ENCODE data around the gene SUPT16H. TPM values are rescaled to one million over a fixed set of nuclear protein-coding genes. Genes with fewer than 3 reads are reported as not detected.
A peak's percentile ranks its signal among the peaks of the same experiment; 100 is the strongest.

SUPT16H gene
- 10 to 100 TPM; 34.6 to 37.1 TPM for total RNA-seq

GRCh38 chr14:21383848-21384493 is at the start of gene SUPT16H:
Gene SUPT16H, minus strand, starts transcription at chr14:21384019. Its CDS starts 92 bp downstream, at chr14:21383927.
- WGBS, 2 donors, result 0% methylated on average over 53 to 54 of the region's 54 CpGs
- Histone ChIP-seq H3K36me3 (replicated peaks in 1 of 2; ENCODE audit: insufficient read depth in 1 of 2, low read depth in 2 of 2) (peaks cover 0 to 3% of the 10 kb centered on the region in 2 donors), H3K9me3 (no peaks in the 10 kb centered on the region), H3K27ac (peak within 1 kb of the TSS; percentile 66 to 91 (median 82)), H3K27me3 (no peaks in the 10 kb centered on the region), H3K4me3 (peak within 1 kb of the TSS; percentile 42 to 47), H3K4me1 (peaks cover 24% of the 10 kb centered on the region)
- TF ChIP-seq POLR2A (IDR thresholded peaks at IDR 0.05), result peak in 2 of 3 donors; percentile 63 to 66
- TF ChIP-seq, protein P1, sequence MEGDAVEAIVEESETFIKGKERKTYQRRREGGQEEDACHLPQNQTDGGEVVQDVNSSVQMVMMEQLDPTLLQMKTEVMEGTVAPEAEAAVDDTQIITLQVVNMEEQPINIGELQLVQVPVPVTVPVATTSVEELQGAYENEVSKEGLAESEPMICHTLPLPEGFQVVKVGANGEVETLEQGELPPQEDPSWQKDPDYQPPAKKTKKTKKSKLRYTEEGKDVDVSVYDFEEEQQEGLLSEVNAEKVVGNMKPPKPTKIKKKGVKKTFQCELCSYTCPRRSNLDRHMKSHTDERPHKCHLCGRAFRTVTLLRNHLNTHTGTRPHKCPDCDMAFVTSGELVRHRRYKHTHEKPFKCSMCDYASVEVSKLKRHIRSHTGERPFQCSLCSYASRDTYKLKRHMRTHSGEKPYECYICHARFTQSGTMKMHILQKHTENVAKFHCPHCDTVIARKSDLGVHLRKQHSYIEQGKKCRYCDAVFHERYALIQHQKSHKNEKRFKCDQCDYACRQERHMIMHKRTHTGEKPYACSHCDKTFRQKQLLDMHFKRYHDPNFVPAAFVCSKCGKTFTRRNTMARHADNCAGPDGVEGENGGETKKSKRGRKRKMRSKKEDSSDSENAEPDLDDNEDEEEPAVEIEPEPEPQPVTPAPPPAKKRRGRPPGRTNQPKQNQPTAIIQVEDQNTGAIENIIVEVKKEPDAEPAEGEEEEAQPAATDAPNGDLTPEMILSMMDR (IDR thresholded peaks at IDR 0.05), result peak in 2 of 7 experiments; percentile 8 to 18
- DNase-seq (peak; percentile 92 to 96 (median 95)), ATAC-seq (peak; percentile 98)
- intact Hi-C loops (cut with DNase I), result no loop called here

DNA sequence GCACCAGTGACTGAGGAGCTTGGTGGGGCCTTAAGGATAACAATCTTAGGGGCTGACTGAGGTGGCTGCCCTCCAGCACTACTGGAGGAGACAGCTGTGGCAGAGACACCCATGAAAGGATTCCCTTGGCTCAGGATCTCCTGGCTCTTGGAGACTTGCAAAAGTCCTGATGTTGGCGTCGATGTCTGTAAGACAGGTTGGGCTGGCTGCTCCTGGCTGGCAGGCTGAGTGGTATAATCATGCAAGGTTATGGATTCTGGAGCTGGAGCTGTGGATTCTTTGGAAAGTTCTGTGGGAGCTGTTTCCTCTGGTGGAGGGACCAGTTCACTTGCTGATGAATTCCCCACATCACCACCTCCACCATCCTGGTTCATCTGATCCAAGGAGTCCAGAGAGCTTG is 47.3 kb upstream of the SUPT16H start:
- intact Hi-C loops (cut with DNase I), result no loop called here
- ATAC-seq, result no peak
- DNase-seq, result no peak
- no peak overlapping the region for H3K4me3 ChIP-seq
- peaks cover 14% of the 10 kb centered on the region for H3K4me1 ChIP-seq
- TF ChIP-seq, protein P1 (IDR thresholded peaks at IDR 0.05), result no peak
- no peak for TF ChIP-seq POLR2A (IDR thresholded peaks at IDR 0.05)
- no peaks in the 10 kb centered on the region for H3K27me3 ChIP-seq
- no peak overlapping the region for H3K27ac ChIP-seq
- no peaks in the 10 kb centered on the region for H3K9me3 ChIP-seq
- peaks cover 3 to 30% of the 10 kb centered on the region in 2 donors for H3K36me3 ChIP-seq (replicated peaks in 1 of 2; ENCODE audit: insufficient read depth in 1 of 2, low read depth in 2 of 2)
- 91 to 97% methylated on average over 2 of the region's 2 CpGs for WGBS, 2 donors

DNA sequence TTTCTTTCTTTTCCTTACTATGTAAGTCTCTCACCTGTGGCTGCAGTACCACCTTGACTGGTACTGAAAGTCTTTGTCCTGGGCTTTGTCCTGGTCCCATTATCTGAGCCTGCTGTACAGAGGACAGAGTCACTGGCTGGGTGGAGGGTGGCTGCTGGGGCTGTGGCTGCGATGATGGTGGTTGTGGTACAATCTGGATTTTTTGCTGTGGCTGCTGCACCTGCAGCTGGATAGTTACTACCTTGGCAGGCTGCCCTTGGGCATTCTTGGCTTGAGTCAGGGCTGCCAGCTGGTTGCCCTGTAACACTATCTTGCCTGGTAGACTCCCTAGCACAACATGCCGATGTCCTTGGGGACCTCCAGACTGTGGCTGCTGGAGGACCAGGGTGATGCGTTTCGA is 45.1 kb upstream of the SUPT16H start:
- TF ChIP-seq, protein P1 (IDR thresholded peaks at IDR 0.05), result no peak
- intact Hi-C loops (cut with DNase I), result no loop called here
- Histone ChIP-seq H3K27me3 (no peaks in the 10 kb centered on the region), H3K4me1 (no peaks in the 10 kb centered on the region), H3K4me3 (no peak overlapping the region), H3K9me3 (no peaks in the 10 kb centered on the region), H3K36me3 (replicated peaks in 1 of 2; ENCODE audit: insufficient read depth in 1 of 2, low read depth in 2 of 2) (peaks cover 3 to 44% of the 10 kb centered on the region in 2 donors), H3K27ac (no peak overlapping the region)
- DNase-seq (peak; percentile 73 to 87 (median 78)), ATAC-seq (peak; percentile 48)
- 20 to 25% methylated on average over 4 of the region's 4 CpGs for WGBS, 2 donors

DNA sequence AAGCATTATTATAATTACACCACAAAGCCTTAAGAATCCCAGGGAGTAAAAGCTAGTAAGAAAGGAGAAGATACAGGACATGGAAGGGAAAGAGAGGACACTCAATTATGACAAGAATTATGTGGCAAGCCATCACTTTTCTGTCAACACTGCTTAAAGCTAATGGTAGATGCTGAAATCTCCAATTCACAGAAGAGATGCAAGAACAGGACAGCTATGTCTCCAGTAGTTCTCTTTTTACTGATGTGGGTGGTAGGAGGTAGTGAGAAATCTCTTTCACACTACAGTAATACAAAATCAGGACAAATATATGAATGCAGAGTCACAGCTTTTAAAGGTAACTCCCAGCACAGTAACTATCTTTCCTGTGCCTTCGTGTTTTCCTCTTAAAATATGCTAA is 42.9 kb upstream of the SUPT16H start:
- Histone ChIP-seq H3K27me3 (no peaks in the 10 kb centered on the region), H3K27ac (no peak overlapping the region), H3K36me3 (replicated peaks in 1 of 2; ENCODE audit: insufficient read depth in 1 of 2, low read depth in 2 of 2) (peaks cover 3 to 56% of the 10 kb centered on the region in 2 donors), H3K4me1 (no peaks in the 10 kb centered on the region), H3K4me3 (no peak overlapping the region), H3K9me3 (no peaks in the 10 kb centered on the region)
- 83 to 86% methylated on average over 1 of the region's 1 CpG for WGBS, 2 donors
- ATAC-seq (no peak), DNase-seq (no peak)
- intact Hi-C loops (cut with DNase I), result no loop called here
- TF ChIP-seq, protein P1 (IDR thresholded peaks at IDR 0.05), result no peak

- intact Hi-C loops (cut with DNase I), result loop anchor here (10.0 kb wide), 1 partner anchor 55 kb away; no protein-coding TSS in a partner anchor
- Histone ChIP-seq H3K27me3 (no peaks in the 10 kb centered on the region), H3K4me1 (no peaks in the 10 kb centered on the region), H3K4me3 (no peak overlapping the region), H3K9me3 (no peaks in the 10 kb centered on the region), H3K27ac (no peak overlapping the region), H3K36me3 (replicated peaks in 1 of 2; ENCODE audit: insufficient read depth in 1 of 2, low read depth in 2 of 2) (peaks cover 16 to 34% of the 10 kb centered on the region in 2 donors)
- TF ChIP-seq POLR2A (IDR thresholded peaks at IDR 0.05), result no peak
- TF ChIP-seq, protein P1 (IDR thresholded peaks at IDR 0.05), result no peak
- ATAC-seq, result no peak
- DNase-seq, result no peak
- WGBS, 2 donors, result 91 to 100% methylated on average over 1 to 5 of the region's 5 CpGs
Observed at GRCh38 chr14:21419528-21419927, 35.7 kb upstream of the SUPT16H start.
